WI38 (cell line): ENCODE measurements around the gene COX7A2.
A peak's percentile ranks its signal among the peaks of the same experiment; 100 is the strongest.

ENCODE experiments used
- H3K4me3 ChIP-seq: 2 replicates; pipeline ENCODE4 v1.5.1; 2011; ENCODE audit warnings: low read depth, mild to moderate bottlenecking, control low read depth, low read length
- TF ChIP-seq, protein P1 (sequence below): IDR thresholded peaks from 2 replicates; pipeline ENCODE4 v1.5.1; 2012; ENCODE audit warnings: low read depth, mild to moderate bottlenecking, control low read depth, low read length

The COX7A2 gene, protein sequence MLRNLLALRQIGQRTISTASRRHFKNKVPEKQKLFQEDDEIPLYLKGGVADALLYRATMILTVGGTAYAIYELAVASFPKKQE

DNA sequence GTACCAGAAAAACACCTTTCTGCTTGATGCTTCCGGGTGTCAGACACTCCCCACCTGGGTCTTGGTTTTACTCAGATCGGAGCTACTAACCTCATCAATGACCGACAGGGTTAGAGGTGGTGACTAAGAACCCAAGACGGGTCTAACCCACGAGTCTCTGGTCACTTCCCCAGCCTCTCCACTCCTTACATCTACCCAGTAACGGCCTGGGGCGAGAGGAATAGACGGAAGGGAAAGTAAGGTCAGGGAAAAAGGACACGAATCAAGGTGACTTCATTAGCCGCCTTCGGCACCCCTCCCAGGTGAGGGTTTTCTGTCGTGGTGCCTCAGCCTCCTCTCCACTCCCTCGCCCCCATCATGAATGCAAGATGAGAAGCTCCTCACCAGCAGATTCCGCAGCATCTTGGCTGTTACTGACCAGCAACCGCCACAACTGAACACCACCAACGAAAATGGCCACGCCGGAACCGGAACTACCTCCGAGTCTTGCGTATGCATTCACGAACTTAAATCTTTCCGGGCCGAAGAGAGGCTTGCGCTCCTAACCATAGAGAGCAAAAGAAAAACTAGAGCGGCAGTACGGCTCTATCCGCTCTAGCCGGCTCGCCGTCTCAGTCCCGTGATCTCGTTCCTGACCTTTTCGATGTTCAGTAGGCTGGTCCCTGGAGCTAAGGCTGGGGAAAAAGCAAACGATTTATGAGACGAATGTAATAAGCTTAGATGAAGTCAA, at the start of gene COX7A2:
Gene COX7A2 (minus strand): TSS at position 469 of the 730 bp plus-strand sequence. CDS start 67 bp downstream, at position 402.
- TF ChIP-seq, protein P1, sequence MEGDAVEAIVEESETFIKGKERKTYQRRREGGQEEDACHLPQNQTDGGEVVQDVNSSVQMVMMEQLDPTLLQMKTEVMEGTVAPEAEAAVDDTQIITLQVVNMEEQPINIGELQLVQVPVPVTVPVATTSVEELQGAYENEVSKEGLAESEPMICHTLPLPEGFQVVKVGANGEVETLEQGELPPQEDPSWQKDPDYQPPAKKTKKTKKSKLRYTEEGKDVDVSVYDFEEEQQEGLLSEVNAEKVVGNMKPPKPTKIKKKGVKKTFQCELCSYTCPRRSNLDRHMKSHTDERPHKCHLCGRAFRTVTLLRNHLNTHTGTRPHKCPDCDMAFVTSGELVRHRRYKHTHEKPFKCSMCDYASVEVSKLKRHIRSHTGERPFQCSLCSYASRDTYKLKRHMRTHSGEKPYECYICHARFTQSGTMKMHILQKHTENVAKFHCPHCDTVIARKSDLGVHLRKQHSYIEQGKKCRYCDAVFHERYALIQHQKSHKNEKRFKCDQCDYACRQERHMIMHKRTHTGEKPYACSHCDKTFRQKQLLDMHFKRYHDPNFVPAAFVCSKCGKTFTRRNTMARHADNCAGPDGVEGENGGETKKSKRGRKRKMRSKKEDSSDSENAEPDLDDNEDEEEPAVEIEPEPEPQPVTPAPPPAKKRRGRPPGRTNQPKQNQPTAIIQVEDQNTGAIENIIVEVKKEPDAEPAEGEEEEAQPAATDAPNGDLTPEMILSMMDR: no peak
- peak within 1 kb of the TSS; percentile 97 for H3K4me3 ChIP-seq

DNA sequence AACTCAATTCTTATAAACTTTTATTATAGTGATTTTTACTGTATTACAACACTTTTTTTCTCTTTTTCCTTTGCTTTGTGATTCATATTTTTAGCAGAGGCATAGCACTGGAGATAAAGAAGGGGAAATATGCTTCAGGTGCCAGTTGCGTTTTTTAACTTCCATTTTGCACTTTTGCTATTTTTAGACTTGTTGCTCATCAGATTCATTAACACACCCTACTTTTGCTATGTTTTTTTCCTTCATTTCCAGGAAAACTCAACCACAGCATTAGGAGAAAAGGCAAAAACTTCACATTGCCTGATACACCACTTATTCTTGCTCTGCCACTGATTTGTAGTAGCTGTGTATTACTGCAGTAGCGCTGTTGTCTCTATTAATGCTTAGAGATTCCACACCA, 49.0 kb upstream of the COX7A2 start:
- H3K4me3 ChIP-seq: no peak overlapping the region
- TF ChIP-seq, protein P1: no peak

DNA sequence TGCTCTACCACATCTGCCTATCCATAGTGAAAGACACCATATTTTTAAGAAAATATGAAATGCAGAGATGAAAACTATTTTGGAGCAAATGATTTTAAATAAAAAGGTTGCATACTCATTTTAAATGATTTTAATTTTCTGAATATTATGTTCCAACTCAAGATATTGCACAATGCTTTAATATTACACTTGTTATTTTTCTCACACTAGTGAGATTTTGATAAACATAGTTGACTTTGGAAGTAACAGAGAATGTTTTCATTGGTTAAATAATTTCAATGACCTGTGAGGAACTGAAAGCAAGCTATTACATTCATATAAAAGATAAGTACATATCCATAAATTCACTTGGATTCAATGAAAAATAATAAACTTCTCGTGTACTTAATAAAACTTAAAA, 48.1 kb upstream of the COX7A2 start:
- no peak overlapping the region for H3K4me3 ChIP-seq
- TF ChIP-seq, protein P1: no peak

DNA sequence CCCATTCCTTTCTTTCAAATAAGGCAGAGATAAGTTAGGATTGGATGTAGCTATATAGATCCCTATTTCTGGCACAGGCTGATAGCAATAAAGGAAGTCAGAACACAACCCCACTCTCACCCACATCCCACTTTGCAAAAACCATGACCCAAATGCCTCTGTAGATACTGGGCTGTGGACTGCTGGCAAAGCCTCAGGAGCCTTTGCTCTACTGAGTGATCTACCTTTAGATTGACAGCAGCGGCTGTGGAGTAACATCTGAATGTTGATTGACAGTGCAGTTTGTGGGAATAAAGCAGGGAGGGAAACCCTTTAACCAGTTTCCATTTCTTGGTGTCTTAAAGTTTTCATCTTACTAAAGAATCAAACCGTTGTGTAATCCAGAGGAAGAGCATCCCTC, 47.7 kb upstream of the COX7A2 start:
- TF ChIP-seq, protein P1: no peak
- no peak overlapping the region for H3K4me3 ChIP-seq

DNA sequence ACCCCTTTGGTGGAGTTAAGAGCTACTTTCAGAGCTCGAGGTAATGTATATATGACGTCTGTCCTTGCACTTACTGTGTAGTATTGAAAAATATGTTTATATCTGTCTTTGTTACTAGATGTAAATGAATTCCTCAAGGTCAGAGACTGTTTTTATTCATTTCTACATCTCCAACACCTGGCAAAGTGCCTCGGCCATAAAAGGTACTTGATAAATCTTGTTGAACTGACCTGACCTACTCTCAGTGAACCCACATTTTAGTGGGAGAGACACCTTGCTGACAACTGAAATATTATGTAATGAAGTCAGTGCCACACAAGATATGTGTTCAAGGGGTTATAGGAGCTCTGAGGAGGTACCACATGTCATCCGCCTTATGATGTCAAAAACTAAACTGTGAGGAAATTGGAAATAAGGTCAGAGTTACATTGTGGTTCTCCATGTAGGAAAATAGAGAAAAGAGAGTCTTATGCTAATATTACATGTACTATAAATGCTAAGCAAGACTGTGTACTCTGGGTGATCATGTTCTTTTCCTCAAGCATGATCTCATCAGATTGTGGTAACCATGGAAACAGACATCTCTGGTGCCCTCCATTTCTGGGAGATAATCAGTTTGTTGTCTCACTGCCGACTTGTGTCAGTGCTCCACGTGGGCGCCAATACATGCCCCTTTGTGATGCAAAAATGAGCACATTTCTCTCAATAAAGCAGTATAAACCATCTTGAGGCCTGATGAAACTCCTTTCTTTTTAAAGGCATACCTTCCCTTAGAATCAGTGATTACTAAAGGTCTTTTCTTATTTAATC, 46.7 kb upstream of the COX7A2 start:
- TF ChIP-seq, protein P1: no peak
- H3K4me3 ChIP-seq: no peak overlapping the region

DNA sequence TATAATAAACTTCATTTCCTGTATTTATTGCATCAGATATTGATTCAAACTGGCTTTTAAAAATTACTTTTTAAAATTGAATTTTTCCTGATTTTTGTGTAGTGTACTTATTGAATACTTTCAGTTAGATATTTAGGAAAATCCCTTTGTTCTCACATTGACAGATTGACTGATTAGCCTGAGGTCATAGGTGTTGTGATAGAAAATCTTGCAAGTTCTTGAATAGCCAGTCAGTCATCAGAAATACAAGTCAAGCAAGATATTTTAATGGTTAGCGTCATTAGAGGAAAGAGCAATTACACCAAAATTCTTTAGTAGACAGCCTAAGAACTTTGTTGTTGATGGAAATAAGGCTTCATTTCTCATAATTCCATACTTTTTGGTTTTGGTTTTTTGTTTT, 44.4 kb upstream of the COX7A2 start:
- TF ChIP-seq, protein P1: no peak
- no peak overlapping the region for H3K4me3 ChIP-seq

DNA sequence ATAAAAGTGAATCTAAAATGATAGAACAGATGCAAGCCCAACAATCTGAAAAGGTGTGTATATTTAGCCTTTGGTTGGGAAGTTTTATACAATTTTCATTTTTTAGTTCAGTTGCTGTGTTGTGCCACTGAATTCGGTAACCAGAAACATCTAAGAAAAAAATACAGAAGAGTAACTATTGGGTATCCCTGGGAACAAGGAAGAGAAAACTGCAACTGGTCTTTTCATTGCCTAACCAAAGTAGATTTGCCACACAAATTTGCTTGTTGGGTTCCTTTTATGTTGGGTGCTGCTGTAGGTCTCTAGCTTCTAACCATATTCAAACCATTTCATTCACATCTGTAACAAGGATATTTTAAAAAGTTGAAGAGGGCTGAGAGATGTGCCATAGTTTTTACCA, 43.8 kb upstream of the COX7A2 start:
- no peak overlapping the region for H3K4me3 ChIP-seq
- TF ChIP-seq, protein P1: no peak
